Measurements from ENCODE around the gene PER1.

The PER1 gene

GRCh38 chr17:8096541-8096940, 55.7 kb downstream of the PER1 start:
- DNase-seq (ENCODE audit: low spot score): no peak

- DNase-seq (ENCODE audit: low spot score): no peak
Measured at GRCh38 chr17:8095361-8095760, 56.8 kb downstream of the PER1 start.

DNA sequence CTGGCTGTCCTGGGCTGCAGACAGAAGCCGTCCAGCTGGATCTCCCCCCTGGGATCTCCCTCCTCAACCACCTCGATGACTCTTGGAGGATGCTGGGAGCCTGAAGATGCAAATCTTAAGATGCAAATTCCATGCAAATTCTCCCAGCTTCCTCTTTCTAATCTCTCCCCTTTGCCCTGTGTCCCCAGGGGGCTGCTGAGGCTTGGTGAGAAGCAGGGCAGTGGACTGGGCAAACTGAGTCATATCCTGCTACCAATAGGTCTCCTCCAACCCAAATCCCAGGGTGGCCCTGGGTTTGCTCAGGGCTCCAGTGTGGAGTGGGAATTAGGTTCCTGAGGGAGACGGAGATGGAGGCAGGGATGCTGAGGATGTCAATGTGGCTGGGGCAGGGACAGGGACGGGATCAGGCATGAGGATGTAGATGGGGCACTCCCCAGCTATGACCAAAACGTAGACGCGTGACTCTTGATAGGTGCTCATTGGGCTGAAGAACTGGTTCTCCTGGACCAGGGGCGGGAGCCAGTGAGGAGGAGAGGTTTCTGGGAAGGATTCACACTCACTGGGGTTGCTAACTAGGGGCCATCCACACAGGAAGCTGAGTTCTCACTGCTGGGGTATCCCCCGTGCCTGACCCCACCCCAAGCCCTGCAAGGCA, 61.0 kb downstream of the PER1 start:
- no peak for DNase-seq (ENCODE audit: low spot score)

All from activated CD4-positive, alpha-beta T cell treated with anti-CD3 and anti-CD28 coated beads, Interleukin-2, Interleukin-4, amounts not matched to agents 100 ng/mL and 50 ng/mL, durations not matched to agents 16 hours and 8 hours (primary cell).